ENCODE results near the gene MYO1B.

MYO1B gene

DNA sequence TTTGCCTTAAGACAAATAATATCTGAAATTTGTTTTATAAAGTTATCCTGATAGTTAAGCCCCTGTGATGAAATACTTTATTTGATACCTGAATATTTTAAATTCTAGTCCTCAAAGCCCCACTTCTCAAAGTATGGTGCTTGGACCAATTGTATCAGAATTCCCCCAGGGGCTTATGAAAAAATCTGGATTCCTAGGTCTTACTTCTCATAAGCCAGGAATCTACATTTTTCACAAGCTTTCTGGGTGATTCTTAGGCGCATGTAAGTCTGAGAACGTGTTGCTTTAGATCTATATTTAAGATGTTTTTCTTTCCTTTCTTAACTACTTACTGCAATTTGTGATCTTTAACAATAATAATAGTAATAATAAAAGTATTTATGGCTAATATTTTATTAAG lies 53.1 kb downstream of the MYO1B start:
- DNase-seq (ENCODE audit: low read depth) = no peak

DNA sequence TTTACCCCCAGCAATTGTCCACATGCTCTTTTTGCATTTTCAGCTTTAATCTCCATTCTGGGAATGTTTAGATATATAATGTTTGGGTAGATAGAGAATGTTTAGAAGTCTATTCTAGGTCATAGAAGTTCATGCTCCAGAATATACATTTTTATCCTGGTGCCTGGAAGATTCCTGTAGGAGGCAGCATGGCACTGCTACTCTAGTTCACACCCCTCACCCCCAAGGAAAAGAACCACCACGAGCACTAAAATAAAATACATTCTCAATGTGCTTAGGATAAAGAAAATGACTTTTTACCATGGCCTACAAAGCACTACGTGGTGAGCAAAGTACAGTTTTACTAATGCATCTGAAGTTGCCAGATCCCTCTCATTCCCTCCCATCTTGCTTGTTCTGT lies 53.8 kb downstream of the MYO1B start:
- DNase-seq (ENCODE audit: low read depth) = no peak

DNA sequence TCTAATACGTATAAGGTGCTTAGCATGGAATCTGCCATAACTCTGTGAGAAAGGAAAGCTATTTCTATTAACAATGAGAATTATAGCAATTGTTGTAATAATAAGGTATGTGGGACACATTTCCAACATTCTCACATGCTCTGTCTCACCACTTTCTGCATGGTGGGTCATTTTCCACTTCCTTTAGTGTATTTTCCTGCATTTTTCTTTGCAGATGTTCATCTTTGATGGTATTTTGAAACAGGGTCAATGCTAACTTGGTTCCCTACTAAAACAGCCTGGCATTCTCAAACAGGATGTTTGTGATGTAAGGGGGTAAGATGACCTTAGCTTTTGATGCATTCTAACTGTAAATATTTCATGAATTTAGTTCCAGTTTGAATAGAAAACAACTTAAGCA lies 54.7 kb downstream of the MYO1B start:
- DNase-seq (ENCODE audit: low read depth) = no peak

DNA sequence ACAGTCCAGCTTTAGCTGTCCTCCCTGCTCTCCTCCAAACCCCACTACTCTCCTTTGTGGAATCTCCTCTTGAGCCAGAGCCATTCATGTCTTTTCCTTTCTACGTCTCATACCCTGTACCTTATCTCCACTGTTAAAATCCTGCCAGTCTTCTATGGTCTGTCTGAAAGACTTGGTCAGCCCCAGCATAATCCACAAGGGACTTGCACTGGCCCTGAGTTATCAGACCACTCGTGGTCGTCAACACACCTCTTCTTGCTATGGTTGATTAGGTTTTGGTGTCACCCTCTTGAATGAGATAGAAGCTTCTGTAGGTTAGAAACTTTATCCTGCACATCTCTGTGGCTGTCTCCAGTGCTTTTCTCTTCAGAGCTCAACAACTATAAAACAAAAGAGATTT lies 56.8 kb downstream of the MYO1B start:
- DNase-seq (ENCODE audit: low read depth) = no peak

DNA sequence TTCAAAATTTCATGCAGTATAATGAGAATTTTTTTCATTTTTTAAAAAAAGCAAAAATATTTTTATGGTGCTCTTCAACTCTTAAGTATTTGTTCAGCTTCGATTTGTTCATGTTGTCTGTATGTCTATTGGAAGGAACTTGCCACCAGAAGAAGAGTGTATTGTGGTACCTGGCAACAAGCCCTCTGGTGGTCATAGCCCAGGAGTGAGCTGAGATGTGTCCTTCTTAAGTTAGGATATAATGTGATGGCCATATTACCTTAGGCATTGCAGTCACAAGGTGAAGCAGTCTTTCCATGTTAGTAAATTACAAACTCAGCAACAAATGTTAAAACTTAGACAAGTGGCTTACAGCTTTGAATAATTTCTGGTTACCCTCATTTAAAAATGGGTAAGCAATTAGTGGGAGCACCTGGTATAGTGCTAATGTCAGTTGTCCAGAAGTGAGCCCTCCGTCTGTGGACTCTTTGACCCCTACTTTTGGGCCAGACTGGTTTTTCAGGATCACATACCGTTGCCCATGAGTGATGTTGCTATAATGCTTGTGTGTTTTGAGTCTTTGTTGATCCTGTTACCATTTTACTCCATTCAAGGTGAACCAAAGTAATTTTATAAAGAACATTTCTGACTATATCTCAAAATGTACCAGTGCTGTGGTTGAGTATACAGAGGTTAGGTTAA lies 57.4 kb downstream of the MYO1B start:
- no peak for DNase-seq (ENCODE audit: low read depth)

DNA sequence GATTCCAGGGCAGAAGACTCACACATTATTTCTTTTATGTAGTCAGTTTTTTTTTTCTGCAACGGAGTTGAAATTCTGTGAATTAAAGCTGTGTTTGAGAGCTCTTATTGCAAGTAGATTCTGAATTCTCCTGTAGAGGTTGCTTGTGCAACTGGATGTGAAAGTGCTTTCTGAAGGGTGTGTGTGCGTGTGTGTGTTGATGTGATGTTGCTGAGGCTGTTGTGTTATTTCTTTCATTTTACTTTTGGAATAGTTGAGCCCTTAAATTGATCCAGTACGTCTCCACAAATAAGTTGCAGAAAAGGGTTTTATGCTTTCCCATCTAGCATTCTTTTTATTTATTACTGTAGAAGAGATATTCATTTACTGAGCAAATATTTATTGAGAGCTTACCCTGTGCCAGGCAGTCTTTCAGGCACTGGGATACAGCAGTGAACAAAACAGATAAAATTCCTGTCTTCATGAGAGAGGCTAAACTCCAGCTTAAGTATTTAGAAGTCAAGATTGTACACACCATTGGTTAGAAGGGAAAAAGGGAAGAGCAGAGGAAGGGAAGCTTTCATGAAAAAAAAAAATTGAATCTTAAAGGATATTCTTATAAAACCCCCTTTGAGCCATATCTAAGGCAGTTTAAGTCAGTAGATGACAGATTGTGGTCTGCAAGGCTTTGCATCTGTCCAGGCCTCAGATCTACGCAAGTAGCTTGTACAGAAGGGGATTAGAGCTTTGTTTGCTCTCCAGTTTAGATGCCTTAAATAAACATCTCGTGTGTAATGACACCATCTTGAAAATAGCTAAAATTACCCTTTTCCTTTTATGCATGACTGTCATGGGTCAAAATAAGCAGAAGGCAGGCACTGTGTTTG lies 58.2 kb downstream of the MYO1B start:
- DNase-seq (ENCODE audit: low read depth) = no peak

DNA sequence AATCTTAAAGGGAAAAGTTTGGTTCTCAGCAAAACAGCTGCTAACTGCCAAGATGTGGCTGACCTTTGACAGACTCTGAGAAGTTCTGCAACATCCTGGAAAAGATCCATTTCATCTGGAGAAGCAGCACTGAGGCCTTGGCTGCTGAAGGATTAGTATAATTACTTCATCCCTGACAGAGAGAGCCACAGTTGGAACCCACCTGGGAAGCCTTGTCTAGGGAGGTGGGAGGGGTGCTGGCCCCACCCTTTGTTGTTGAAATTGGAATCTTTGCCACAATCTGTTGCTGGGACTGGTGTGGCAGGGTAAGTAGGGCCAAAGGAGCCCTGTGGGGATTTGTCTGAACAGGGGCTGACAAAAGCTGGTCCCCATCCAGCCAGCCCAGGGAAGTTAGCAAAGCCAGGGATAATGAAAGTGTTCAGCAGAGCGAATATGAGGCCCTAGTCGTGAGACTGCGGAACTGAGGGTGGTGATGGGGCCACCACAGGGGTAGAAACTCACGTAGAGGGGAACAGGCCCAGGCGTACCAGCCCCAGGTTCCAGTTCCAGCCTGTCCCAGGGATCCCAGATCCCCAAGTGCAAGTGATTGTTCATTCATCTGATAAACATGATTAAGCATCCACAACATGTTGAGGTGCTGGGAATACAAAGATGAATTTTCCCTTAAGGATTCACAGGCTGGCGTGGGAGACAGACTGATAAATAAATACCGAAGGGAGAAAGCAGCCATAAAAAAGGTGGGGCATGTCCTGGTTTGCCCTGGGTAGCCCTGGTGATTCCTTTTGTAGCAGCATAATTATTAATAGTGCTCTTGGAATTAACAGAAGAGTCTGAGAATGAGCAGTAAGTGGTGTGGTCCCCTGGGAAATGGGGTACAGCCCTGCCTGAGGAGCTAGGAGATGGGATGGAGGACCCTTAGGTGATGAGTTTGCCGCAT lies 60.0 kb downstream of the MYO1B start:
- DNase-seq (ENCODE audit: low read depth) = no peak

DNA sequence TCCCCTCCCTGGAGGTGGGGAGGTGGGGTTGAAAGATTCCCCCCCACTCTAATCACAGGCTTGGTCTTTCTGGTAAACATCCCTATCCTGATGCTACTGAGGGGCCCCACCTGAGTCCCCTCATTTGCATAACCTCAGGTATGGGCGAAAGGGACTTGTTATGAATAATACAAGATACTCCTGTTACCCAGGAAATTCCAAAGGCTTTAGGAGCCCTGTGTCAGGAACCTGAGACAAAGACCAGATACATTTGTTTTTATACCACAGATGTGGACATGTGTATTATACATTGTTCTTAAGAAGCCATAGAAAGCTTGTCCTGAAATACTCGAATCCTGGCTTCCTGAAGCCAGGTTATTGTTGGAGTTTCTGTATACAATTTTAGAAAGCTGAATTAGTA lies 62.8 kb downstream of the MYO1B start:
- DNase-seq (ENCODE audit: low read depth) = no peak

DNA sequence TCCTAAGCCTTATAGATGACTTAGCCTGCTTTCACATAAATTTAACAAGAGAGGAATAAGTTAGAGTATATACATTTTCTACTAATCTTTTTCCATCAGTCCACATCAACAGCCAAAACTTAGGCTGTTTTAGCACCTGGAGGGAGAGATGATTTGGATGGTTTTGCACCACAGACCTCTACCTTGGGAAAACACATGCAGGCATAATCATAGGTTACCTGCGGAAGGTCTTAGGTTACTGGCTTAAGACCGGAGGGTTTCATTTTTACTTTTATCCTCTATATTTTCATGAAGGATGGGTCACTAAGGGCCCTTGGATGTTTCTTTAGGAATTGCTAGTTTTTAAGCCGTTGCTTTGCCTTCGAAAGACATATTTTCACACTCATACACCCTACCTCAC lies 66.0 kb downstream of the MYO1B start:
- no peak for DNase-seq (ENCODE audit: low read depth)

DNA sequence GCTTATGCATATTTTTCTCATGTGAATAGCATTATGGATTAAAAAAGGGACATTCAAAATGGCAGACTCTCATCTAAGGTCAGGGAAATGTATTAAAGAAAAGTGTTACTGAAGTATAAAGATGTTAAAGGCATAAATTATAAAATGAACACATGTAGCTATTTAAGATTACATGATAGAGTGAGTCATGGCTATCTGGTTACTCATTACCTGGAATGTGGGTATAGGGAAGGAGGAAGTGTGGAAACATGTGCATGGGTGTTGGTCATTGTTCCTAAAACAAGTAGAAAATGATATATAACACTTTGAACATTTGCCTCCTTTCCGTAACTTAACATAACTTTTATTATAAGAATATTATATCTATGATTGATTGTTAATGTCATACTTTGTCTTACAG lies 66.4 kb downstream of the MYO1B start:
- no peak for DNase-seq (ENCODE audit: low read depth)

DNA sequence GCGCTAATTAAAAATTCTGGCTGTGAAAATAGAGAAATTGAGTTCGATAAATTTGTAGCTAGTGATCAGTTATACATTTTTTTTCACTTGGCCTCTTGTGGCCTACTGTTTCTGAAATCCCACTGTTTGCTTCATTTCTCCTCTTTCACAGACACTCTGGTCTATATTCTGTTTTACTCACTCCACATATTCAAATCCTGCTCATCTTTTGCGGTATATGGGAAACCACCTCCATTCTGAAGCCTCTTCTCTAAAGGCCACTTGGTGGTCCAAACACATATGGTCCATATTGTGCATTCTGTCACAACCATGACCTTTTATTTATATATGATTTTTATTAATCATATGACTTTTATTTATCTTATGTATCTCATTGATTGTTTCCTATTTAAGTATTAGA lies 67.0 kb downstream of the MYO1B start:
- no peak for DNase-seq (ENCODE audit: low read depth)

DNA sequence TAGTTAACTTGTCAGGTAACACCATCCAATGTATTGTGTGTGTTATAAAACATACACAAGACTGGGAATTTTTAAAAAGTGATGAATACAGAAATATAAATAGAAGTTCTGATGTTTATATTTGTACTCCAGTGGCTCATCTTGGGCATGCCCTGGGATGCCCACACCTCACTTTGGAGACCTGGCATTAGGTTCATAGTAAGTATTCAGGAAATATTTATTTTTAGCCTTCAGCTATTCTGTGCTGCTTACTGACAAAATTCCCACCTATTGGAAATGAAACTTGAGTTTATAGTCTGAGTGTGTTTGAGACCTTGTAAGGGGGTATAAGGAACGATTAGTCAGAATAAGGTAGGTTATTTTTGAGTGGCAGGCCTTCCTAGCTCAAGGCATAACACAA lies 67.5 kb downstream of the MYO1B start:
- DNase-seq (ENCODE audit: low read depth) = no peak

DNA sequence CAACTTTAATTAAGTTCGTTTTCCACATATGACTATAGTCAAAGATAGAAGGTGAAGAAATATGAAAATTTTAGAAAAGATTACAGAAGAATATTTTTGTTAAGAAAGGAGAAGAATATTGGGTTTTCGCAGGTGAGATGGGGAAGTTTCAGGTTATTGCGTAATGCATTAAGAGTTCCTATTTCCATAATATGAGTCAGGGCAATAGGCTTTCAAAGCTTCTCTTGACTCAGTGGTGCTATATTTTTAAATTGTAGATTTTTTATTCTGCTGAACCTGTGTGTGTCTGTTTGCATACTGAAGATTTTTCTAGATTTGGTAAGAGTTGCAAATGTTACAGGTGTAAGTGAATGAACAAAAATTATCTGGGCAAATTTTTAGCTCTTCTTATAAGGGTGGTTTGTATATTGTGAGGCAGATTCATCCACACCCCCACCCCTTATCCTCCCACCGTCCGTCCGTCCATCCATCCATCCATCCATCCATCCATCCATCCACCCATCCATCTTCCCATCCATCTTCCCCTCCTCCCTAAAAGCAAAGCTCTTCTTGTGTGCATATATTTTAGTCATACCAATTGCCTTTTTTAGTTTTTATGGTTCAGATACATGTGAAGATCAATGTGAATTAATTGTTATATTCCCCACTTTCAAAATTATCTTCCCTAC lies 69.6 kb downstream of the MYO1B start:
- DNase-seq (ENCODE audit: low read depth) = no peak

DNA sequence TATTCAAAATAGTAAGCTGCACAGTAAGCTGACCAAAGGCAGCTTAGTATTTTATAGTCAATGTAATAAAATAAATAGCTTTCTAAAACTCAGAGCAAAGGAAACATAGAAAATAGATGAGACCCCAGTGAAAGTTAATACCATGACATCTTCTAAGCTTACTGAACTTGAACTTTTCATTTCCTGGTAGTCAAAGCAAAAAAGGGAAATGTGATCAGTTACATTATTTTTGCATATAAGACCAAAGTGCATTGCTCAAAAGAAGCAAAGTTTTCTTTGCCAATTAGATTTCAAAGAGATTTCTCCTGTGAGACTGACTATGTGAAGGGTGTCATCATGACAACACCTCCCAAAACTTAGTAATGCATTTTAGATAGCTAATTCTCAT lies 70.2 kb downstream of the MYO1B start:
- no peak for DNase-seq (ENCODE audit: low read depth)

DNA sequence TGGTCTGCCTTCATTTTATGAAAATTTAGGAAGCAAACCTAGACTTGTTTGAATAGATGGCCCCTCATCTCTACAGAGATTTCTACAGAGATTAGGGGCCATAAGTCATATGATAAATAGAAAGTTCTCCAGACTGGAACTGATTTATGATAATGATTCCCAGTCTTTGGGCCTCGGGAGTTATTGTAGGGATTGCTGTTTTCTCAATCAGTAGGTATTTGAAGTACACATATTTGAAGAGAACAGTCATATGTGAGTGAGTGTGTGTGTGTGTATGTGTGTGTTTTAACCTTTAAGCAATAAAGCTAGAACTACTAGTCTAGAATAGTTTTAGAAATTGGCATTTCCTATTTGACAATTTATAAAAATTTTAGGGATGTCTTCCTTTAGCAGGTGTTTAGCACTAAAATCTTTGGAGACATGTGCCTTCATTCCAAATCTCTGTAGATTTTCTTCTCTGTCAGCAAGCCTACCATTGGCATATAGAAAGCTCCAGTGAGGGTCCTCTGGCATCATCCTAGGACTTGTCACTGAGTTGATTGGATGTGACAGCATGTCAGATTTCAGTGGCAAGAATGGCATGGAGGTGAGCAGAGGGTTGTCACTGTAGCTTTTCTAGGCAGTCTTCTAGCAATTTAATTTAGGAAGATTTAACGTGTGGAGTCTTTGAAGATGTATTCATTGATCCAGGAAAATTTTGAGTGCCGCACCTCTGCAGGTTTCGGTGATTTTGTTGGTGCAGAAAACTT lies 71.2 kb downstream of the MYO1B start:
- no peak for DNase-seq (ENCODE audit: low read depth)

DNA sequence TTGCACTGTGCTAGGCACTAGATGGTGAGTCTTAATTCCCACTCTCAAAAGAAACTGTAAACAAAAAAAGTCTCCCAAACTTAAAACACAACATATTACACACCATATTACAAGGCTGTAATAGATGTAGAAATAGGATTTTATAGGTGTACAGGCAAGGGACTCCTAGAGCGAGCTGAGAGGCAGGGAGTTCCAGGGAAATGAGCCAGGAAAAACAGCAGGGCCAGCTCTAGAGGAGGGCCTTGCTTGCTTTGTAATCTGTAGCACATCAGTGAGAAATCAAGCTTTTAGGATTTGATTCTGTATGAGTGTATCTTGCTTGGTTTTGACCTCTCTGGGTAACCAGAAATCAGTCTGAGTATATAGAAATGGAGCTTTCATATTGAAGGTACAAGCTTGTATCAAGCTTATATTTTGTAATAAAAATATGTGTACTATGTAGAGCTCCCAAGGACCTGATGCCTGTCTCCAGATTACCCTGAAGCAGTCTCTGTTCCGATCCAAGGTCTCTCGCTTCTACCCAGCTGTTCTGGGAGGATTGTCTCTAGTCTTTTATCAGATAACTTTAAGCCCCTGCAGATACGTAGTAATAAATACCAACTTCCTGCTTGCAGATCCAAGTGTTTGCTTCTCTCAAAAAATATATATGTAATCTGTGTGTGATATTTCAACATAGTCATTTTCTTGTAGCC lies 73.0 kb downstream of the MYO1B start:
- DNase-seq (ENCODE audit: low read depth) = no peak

DNA sequence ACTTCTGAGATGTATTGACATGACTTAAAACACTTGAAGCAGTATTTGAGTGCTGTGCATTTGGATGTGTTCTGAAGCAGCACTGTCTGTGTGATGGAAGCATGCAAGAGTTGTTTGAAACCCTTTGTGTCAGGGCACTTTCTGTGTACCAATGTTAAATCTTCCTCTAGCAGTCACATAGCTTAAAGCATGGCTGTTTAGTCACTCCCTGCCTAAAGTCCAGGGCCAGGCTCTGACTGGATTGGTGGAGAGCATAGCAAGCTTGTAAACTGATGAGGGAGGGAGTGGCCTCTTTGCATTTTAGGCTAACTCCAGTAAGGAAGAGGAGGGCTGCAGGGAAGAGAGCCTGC lies 73.5 kb downstream of the MYO1B start:
- DNase-seq (ENCODE audit: low read depth) = no peak

DNA sequence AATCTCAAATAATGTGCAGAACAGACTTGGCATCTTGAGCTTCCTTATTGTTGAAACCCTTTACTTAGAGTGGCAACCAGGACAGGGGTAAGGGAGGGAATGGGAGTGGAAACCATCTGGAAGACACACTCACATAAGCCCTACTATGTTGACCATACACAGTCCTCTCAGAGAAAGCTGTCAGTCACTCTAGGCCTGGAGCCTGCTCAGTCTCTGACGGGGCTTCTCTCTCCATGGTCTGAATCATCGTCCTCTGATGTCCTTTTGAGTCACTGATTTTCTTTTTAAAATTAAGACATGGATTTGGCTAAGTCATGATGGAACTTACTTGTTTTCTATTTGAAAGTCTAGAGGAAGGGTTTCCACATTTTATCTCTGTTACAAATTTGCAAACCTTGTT lies 74.0 kb downstream of the MYO1B start:
- no peak for DNase-seq (ENCODE audit: low read depth)

DNA sequence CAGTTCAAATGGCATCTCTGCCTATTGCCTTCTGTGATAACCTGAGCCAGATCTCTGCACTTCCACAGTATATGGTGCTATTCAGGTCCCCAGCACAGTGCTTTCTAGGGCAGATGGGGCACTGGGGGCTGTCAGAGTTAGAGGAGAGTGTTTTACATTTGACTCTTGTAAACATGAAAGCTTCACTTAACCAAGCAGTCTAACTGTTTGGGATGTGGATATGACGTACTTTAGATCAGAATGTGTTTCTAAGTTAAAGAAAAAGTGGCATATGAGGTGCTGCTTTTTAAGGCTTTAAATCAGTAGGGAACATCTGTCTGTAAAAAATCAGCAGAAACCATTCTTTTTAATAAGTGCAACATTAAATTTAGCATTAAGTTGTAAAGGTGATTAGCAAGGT lies 75.7 kb downstream of the MYO1B start:
- DNase-seq (ENCODE audit: low read depth) = no peak

DNA sequence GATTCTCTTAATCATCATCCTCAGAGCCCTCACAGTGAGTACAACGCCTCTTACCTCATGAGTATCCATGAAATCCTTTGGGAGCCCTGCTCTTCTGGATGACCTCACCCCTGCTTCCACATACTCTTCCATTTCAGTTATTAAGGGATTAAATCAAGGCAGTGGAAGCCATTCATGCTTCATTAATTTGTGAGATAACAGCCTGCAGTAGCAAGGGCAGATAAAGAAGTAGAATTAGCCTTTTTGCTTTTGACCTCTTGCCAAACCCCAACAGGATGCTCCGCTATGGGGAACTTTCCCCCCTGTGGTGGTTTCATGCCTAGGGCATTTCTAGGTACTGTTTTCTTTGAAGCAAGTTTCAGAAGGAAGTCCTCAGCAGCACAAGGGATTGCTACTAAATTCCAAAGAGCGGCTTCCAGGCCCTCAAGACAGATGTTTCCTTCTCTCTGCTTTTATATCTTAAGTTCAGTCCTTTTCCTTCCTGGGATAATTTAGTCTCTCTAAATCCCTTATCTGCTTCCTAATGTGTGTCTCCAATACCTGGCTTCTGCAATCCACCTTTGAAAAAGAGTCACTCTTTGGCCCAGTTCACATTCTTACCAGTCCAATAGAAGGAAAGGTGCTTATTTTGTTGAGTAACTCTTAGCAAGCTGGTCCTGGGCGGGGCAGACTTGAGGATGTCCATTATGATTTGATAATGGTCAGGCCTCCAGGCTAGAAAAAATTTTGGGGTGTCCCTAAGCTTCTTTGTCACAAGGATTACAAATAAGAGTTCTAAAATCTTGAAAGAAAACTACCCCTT lies 76.9 kb downstream of the MYO1B start:
- no peak for DNase-seq (ENCODE audit: low read depth)
